HG02759 (cell line): Measurements from ENCODE around the gene FMNL2.

Experiments used
- ATAC-seq: cut with Tn5 transposase; IDR thresholded peaks from one replicate; pipeline ENCODE4 v1.9.1; 2021; ENCODE audit warnings: mild to moderate bottlenecking, moderate library complexity; ENCODE audit not compliant: unreplicated experiment

Gene FMNL2

DNA sequence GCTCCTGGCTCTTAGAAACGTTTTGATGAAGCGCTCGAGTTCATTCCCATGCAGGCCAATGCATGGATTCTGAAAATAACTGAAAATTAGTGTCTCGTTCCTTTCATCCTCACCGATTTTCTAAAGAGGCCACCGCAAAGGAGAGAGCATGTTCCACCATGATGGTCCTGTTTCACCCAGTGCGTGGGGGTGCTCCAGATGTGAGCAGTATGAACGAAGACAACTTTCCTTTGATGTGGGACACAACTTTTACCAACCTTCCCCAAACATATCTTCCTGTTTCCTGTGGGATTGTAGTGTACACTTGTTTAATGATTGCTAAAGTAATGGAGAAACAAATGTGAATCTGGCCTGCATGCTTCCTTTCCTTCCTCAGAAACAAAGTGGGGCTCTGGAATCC, 267.8 kb downstream of the FMNL2 start:
- no peak for ATAC-seq

DNA sequence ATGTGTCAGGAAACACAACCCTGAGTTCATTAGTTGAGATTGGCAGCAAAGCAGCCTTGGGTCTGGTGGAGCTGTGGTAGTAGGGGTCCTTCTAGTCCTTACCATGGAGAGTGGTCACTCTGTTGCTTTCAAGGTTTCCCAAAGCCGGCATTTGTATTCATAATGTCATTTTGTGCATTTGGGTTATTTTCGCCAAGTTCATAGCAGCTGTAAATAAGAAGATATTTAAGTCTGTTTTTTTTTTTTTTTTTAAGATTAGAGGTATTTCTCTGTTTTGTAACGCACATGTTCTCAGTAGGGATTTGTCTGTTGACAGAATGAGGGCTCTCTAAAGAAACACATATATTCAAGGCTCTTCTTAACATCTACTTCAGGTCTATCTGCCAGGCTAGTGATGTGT, 268.2 kb downstream of the FMNL2 start:
- no peak for ATAC-seq

DNA sequence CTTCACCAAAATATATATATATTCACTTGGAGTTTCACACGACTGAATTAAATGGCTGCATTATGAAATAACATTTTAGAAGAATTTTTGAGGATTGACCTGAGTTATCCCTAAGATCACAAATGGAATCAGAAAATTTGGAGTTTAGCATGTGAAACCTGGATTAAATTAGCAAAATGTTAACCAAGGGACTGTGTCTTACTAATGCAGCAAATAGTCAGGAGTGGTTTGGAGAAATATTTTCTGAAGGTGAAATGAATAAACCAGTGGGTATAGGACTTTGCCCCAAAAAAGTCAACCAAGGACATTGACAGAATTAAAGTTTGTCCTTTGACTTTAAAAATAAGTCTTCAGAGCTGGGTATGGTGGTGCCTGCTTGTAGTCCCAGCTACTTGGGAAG, 271.1 kb downstream of the FMNL2 start:
- no peak for ATAC-seq

DNA sequence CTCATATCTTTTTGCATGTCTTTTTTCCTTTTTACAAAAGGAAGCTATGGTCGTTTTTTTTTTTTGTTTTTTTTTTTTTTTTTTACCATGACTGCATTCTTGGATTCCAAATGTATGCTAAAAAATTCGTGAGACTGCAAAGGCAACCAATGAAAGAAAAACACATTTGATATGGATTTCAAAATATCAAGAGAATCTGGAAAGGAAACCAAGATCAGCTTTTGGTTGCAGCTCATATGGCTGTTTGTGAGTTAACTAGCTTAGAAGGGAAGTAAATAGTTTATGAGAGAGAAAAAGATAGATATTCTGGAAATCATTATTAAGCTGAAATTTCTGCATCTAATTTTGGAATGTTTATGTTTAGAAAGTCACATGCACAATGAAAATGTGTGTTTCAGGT, 272.0 kb downstream of the FMNL2 start:
- ATAC-seq, result no peak

DNA sequence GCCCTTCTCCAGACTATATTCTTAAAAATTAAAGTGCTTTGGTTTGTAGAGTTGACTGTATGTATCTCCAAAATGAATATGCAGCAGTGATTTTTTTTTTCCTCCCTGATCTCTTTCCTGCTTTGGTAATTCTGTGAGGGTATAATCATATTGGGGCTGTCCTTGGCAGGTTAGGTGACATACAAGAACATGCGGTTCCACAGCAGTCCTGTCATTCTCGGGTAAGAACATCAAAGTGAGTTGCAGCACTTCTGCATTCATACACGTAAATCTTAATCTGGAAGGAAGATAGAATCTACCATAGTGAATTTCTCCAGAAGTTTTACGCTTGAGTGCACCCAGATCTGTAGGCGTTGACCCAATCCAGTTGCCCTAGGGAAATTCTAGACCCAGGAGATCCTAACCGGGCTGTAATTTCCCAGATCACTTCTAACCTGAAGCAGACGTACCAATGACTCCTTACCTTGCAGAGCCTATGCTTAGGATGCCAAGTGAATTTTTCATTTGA, 272.9 kb downstream of the FMNL2 start:
- ATAC-seq, result no peak

DNA sequence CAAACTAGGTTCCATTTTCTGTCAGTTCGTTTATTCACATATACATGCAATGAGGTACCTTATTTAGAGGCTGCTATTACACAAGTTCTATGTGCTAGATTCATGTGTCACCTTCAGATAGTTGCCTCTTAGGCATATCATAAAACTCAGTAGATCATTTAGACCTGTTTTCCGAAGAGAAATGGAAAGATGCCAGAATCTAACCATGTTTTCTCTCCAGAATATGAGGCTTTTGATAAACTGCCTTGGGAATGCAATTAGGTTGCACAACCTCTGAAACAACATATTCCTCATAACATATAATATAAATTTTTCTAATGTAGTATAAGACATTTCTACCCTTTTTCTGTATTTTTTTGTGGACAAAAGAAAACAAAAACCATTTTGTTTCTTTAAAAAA, 274.2 kb downstream of the FMNL2 start:
- no peak for ATAC-seq

DNA sequence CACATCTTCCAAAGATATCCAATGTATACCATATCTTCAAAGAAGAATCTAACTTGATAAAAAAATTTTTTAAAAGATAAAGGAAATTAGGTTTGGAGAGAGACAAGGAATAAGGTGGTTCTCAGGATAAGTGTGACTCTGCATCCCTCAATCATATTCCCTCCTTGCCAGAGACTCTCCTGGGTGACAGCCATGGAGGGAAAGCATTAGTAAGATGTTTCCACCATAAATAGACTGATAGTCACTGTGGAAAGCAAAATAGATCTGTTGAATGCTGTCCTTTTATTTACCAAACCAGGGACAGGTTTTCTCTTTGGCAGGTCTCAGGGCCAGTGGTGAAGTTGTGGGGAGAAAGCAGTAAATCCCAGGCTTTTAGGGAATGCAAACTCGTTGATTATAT, 274.7 kb downstream of the FMNL2 start:
- no peak for ATAC-seq

DNA sequence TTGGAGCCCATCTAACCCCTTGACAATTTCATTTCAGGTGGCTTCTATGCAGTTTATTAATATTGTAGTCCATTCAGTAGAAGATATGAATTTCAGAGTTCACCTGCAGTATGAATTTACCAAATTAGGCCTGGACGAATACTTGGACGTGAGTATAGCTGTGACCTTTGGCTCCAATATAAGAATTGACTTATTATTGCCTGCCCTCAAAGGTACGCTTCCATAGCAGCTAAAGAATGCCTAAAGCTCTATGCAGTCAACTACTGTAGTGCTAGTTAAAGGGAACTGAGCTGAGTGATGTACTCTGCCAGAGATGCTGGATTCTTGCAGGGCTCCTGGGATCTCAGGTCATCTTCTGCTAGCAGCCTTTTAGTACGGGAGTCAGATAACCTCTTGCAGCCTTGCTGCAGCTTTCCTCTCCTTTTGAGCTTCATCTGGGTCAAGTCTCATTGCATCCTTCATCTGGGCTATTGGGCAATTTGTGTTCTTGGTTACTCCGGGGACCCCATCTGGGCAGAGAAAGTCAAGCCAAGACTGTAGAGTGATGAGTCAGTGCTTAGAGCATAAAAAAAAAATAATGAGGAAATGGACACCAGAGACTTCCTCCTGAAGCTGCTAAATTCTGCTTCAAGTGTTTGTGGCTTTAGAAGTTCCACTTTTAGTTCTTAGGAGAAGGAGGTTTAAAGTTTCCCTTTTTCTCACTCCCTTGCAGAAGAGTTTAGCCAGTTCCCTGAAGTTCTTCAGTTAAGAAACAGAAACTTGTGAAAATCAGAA, 276.7 kb downstream of the FMNL2 start:
- ATAC-seq, result peak; percentile 85

DNA sequence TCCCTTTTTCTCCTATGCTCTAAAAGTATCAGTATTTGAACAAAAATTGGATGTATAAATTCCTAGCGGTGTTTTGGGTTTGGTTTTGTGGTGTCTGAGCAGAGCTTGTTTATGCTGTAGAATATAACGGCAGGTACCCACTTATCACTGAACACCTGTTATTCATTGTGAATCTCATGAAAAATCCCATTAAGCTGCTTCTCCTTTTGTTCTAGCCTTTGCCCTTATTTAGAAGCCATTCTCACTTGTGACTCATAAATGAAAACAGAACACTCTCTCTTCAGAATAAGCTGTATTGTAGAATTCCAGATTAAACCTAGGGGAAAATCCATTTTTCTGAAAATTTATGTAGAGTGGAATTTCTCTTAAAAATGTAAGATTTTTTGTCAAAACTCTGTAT, 278.3 kb downstream of the FMNL2 start:
- ATAC-seq, result peak; percentile 37

DNA sequence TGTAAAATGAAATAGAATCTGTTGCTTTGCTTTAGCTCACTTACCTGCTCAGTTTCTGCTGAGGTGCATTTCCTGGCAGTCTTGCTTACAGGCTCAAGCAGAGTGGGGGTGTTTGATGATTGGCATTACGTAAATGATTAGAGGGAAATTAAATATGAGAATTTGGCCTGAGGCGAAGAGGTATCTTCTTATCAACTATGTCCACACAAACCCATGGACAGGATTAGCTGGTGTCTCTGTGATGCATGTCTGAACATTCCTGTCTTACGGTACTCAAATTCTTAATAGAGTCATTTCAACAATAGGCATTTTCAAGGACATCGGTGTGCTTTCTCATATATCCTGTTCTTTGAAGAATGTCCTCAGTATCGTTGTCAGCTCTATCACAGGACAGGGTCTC, 280.2 kb downstream of the FMNL2 start:
- ATAC-seq, result no peak

DNA sequence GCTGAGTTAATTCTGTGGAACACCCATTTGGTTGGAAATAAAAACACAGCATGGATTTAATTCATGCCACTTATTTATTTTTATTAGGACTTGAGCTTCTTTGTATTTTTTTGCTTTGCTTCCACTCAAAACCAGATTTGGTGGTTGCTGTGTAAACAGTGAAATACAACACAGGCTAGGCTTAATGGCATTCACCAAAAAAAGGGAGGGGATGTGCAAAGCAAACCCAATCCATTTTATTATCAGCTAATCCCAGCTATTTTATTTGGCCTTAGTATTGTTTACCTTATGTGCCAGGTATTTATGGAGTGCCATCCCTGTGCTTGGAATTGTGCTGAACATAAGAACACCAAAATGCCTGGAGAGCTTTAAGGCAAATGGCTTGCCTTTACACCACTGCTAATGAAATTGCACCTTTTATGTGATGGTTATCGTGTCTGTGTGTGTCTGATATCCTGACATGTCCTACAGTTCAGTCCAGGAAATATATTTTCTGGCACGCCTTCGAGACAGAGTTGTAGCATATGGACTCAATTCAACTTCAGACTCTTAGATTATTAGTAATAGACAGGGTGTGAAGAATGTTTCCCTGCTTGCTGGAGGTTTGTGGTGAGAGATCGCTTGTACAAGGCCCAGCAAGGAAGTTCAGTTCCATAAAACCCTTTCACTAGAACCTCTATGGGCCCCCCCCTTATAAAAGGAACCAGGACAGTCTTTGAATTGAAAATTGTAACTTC, 282.6 kb downstream of the FMNL2 start:
- no peak for ATAC-seq

DNA sequence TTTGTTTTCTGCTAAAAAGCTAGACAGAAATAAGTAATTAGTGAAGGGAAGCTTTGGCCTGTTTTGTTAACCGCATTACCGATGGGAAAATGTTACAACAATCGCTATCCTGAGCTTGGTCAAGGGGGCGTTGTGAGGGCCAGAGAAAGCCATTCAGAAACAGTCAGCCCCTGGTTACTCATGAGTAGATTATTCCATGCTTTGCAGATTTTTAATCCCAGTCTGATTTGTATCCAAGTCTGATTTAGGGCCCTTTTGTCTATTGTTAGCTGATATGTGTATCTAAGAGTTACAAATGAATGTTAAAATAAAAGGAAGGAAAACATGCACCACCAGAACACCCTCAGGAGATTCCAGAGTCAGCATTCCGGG, 283.2 kb downstream of the FMNL2 start:
- ATAC-seq, result no peak

DNA sequence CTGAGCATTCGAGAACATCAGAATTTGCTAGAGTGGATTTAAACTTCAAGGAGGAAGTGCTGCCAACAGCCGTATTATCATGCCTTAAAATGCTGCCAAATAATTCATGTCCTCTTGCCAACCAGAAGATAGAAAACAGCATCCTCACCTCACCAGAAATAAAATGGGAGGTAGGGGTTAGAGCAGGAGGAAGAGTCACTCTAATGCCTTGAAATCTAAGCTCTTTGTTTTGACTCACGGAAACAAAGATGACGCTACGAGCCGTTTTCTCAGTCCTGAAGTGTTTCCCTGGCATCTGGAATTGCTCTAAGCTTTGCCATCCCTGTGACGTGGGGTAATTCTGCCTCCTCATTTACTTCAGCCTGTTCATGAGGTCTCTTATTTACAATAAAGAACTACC, 285.2 kb downstream of the FMNL2 start:
- no peak for ATAC-seq

DNA sequence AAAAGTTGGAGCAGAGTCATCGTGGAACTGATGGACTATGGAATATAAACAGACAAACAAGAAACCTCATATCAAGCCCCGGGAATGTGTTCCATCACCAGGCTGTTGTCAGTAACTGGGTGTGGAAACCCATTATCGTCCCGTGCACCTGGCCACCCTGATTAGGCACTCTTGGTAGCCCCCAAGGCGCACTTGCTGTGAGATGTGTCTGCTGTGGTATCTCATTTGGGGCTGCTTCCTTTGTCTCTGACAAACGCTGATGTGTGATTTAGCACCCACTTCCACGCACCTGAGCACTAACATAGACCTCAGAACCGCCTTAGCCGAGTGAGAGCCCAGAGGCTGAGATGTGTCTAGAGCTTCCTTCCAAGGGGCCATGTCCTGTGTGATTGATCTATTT, 286.0 kb downstream of the FMNL2 start:
- ATAC-seq, result no peak

DNA sequence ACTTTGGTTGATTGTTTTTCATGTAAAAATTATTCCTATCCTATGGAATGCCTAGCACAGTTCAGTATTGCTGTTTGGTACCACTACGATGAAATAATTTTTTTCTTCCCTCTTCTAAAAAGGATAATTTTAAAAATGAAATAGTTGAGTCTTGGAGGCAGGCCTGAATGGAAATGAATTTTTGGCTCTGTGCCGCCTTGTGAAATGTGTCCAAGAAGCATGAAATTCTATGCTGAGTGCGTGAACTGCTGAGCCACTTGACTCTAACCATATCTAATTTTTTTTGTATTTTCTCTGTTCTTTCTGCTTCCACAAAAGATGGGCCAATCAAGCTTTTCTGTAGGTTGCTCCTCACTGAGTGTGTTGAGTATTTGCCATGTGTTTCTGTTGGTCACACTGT, 287.2 kb downstream of the FMNL2 start:
- ATAC-seq, result no peak

DNA sequence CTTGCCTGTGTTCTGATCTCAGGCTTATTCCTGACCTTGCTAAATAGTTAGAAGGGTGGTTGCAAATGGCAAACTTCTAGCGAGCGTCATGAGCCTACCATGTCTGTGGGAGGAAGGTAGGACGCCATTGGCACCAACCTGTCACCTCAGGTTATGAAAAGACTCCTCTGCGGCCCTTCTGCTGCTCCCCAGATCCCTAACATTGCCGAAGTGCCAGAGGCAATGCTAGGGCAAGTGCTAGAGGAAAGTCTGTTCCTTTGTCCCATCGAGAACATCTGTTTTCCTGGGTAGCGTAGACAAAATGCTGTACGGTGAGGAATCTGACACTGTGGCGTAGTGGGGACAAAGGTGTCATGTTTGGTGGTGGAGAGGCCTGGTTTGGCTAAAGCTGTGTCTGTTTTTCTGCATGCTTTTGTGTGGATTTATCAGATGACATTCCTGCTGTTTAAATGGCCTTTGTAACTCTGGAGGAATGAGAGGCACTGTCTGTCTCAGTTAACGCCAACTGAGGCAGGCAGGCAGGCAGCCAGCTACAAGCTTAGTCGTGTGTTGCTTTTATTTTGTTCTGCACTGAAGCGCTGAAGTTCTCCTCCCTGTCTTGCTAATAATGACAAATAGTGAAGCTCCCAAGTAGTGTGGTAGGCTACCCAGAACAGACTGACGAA, 288.2 kb downstream of the FMNL2 start:
- ATAC-seq, result no peak

DNA sequence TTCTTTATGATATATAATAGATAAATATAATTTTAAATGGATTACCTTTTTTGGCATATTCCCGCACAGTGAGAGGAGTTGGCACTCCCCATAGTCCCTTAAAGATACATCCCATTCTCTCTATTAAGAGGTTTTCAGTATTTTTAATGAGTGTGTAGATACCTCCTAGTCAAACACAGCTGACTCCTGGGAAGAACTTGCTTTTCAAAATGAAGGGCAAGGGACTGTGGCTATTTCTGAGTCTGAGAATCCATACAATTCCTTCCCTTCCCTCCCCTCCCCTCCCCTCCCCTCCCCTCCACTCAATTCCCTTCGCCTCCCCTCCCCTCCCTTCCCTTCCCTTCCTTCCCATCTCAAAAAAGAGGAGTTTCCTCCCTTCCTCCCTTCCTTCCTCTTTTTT, 288.8 kb downstream of the FMNL2 start:
- ATAC-seq, result no peak

DNA sequence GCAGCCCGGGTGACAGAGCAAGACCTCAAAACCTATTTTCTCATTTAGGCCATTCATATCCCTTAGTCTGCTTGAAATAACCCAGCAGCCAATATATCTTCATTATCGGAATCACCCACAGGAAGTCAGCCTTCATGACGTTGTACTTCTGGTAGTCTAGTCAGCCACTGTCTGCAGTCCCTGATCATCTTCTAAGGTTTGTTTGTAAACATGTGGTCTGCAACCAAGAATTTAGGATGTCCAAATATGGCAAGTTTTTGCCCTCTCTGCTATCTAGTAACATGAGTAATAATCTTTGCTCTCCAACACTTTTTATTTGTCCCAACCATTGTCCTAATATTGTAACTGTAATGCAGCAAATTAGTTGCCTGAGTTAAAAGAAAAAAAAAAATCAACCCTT, 289.8 kb downstream of the FMNL2 start:
- no peak for ATAC-seq

DNA sequence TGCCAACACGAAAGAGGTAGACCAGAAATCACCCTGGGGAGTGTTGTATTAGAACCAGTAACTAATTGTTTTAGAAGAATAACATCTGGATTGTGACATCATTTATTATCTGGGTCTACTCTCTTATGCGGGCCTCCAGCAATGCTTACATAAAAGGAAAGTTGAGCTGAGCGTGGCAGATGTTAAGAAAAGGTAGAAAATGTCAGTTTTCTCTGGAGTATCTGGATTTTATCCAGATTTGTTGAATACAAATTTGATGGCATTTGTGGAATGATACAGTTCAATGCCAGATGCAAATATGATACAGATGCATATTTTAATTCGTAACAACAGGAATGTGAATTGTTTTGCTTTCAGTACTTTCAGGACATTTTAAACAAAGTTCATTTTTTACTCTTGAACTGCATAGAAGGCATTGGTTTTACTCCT, 292.0 kb downstream of the FMNL2 start:
- ATAC-seq, result no peak

DNA sequence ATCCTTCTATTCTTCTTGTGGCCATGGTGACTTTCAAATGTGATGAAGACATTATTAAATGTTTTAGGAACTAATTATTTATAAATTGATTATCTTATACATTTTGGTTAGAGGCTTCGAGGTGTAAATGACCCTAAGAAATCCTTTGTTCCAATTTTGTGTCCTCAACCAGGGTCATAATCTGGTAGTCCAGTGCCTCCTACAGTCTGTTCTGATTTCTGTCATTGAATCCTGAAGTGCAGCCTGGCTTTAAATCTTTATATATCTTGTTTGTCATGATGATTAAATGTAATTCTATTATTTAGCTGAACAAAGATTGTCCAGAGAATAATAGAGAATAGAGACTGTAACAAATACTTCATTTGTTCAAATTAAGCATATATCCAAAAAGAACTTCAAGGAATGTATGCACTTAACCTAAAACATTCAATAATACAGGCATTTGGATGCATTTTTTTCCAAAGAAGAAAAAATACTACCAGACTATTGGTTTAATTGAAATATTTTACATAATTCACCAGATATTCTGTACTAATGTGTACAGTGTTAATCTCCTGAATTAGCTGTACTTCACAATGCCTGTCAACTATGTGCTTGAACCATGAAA, 292.5 kb downstream of the FMNL2 start:
- no peak for ATAC-seq

DNA sequence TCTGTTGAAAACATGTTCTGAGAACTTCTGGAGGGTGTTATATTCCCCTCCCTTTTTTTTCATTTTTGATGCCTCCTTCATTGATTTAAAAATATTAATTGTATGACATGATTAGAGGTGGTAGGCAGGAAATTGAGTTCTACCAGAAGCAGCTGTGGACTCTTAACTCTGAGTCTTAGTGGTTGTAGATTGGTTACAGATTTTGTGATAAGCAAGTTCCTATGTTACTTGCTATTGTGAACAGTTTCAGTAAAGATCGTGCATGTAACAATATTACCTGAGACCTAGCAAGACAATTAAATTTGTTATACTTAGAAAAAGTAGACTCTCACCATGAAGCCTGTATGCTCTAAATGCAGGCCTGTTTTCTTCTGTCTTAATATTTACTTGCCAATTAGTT, 294.2 kb downstream of the FMNL2 start:
- ATAC-seq, result no peak
